Nephron (organoid): ENCODE measurements around the gene USP13.

Source experiments
- H3K27ac Mint-ChIP-seq, 3 experiments: 2 replicates each; pipeline ENCODE4 v1.8.0; 2020; ENCODE audit warnings: mixed read lengths in 3 of 3, mild to moderate bottlenecking in 2 of 3, moderate library complexity in 1 of 3
- H3K27me3 Mint-ChIP-seq: 2 replicates; pipeline ENCODE4 v1.8.0; 2021; ENCODE audit warnings: low read depth, mild to moderate bottlenecking, moderate library complexity, mixed read lengths
- H3K36me3 Mint-ChIP-seq: 2 replicates; pipeline ENCODE4 v1.8.0; 2020; ENCODE audit warnings: low read depth, mixed read lengths
- H3K4me1 Mint-ChIP-seq: 2 replicates; pipeline ENCODE4 v1.8.0; 2020; ENCODE audit warnings: mixed read lengths
- H3K4me3 Mint-ChIP-seq, 3 experiments: 2 replicates each; pipeline ENCODE4 v1.8.0; 2020; ENCODE audit warnings: mild to moderate bottlenecking in 3 of 3, mixed read lengths in 3 of 3, moderate library complexity in 2 of 3
- H3K9me3 Mint-ChIP-seq: 2 replicates; pipeline ENCODE4 v1.8.0; 2020; ENCODE audit warnings: mixed read lengths
- TF ChIP-seq, protein P1 (sequence below), 3 experiments: fragments of 200-600 bp; sonication (generic); IDR thresholded peaks; one replicate each; pipeline ENCODE4 v1.5.0; 2021; ENCODE audit warnings: antibody characterized with exemption in 3 of 3; ENCODE audit not compliant: unreplicated experiment in 3 of 3

USP13 gene, protein sequence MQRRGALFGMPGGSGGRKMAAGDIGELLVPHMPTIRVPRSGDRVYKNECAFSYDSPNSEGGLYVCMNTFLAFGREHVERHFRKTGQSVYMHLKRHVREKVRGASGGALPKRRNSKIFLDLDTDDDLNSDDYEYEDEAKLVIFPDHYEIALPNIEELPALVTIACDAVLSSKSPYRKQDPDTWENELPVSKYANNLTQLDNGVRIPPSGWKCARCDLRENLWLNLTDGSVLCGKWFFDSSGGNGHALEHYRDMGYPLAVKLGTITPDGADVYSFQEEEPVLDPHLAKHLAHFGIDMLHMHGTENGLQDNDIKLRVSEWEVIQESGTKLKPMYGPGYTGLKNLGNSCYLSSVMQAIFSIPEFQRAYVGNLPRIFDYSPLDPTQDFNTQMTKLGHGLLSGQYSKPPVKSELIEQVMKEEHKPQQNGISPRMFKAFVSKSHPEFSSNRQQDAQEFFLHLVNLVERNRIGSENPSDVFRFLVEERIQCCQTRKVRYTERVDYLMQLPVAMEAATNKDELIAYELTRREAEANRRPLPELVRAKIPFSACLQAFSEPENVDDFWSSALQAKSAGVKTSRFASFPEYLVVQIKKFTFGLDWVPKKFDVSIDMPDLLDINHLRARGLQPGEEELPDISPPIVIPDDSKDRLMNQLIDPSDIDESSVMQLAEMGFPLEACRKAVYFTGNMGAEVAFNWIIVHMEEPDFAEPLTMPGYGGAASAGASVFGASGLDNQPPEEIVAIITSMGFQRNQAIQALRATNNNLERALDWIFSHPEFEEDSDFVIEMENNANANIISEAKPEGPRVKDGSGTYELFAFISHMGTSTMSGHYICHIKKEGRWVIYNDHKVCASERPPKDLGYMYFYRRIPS

DNA sequence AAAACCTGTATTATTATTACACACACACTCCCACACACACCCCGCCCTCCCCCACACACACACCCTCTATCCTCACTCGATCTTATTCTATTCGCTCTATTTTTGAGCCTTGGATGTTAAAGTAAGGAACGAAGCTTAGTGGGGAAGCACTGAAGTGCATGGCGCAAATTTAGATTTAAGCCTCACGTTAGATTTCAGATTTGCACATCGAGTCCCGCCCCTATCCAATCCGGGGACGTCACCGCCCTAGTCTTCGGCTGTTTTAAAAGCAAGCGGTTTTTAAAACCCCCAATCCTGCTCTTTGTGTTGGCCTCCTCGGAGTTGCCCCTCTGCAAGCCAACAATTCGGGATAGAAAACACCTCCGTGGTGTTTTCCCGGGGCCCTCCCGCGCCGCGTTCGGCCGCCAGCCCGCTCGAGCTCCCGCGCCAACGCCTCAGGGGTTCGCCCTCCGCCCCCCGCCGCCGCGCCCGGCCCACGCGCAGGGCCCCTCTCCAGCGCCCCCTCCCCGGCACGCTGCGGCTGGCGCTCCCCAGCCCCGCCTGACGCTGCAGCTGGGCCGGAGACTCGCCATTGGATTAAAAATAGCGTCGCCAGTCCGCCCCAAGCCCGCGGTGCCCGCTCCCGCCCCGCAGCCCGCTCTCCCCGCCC lies at the start of gene USP13:
Gene USP13, plus strand, starts transcription at position 594 of the 649 bp plus-strand sequence. CDS start 186 bp downstream, outside the sequence.
- Mint-ChIP-seq H3K4me1 (peaks cover 35% of the 10 kb centered on the region), H3K36me3 (peaks cover 9% of the 10 kb centered on the region), H3K9me3 (no peaks in the 10 kb centered on the region), H3K27ac (peak within 1 kb of the TSS; percentile 92 to 97 (median 96)), H3K4me3 (peak within 1 kb of the TSS; percentile 92 to 98 (median 98)), H3K27me3 (peaks cover 4% of the 10 kb centered on the region)
- TF ChIP-seq, protein P1, sequence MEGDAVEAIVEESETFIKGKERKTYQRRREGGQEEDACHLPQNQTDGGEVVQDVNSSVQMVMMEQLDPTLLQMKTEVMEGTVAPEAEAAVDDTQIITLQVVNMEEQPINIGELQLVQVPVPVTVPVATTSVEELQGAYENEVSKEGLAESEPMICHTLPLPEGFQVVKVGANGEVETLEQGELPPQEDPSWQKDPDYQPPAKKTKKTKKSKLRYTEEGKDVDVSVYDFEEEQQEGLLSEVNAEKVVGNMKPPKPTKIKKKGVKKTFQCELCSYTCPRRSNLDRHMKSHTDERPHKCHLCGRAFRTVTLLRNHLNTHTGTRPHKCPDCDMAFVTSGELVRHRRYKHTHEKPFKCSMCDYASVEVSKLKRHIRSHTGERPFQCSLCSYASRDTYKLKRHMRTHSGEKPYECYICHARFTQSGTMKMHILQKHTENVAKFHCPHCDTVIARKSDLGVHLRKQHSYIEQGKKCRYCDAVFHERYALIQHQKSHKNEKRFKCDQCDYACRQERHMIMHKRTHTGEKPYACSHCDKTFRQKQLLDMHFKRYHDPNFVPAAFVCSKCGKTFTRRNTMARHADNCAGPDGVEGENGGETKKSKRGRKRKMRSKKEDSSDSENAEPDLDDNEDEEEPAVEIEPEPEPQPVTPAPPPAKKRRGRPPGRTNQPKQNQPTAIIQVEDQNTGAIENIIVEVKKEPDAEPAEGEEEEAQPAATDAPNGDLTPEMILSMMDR (IDR thresholded peaks at IDR 0.05; ENCODE audit: unreplicated experiment in 3 of 3): no peak

DNA sequence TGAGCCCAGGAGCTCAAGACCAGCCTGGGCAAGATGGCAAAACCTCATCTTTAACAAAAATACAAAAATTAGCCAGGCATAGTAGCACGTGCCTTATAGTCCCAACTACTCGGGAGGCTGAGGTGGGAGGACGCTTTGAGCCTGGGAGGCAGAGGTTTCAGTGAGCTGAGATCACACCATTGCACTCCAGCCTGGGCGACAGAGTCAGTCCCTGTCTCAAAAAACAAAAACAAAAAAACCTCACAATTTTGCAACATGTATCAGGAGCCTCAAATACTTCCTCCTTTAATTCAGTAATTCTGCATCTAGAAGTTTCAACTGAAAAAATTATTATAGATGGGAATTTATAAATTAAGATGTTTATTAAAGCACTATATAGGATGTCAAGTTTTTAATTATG lies 49.5 kb upstream of the USP13 start:
- TF ChIP-seq, protein P1 (IDR thresholded peaks at IDR 0.05; ENCODE audit: unreplicated experiment in 3 of 3): no peak
- Mint-ChIP-seq H3K9me3 (no peaks in the 10 kb centered on the region), H3K36me3 (peaks cover 32% of the 10 kb centered on the region), H3K4me1 (peaks cover 24% of the 10 kb centered on the region), H3K4me3 (peak overlapping the region; percentile 98 to 99 (median 98)), H3K27ac (peak overlapping the region in 1 of 3 experiments; percentile 46), H3K27me3 (no peaks in the 10 kb centered on the region)

DNA sequence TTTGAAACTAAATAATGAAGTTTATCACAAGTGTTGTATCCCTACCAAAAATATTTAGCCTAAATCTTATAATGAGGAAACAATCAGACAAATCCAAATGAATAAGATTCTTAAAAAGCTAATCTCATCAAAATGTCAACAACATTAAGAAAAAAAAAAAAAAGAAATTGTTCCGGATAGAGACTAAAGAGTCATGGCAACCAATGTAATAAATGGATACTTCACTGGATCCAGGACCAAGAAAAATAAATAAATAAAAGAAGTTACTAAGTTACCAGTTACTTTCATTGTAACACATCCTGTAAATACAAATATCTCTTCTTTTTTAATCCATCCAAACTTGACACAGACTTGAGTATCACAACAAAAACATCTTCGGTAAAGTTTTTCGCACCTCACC lies 49.0 kb upstream of the USP13 start:
- peaks cover 28% of the 10 kb centered on the region for H3K36me3 Mint-ChIP-seq
- peak overlapping the region; percentile 98 to 99 (median 98) for H3K4me3 Mint-ChIP-seq
- TF ChIP-seq, protein P1 (IDR thresholded peaks at IDR 0.05; ENCODE audit: unreplicated experiment in 3 of 3): no peak
- no peaks in the 10 kb centered on the region for H3K27me3 Mint-ChIP-seq
- H3K4me1 Mint-ChIP-seq: peaks cover 24% of the 10 kb centered on the region
- peak overlapping the region; percentile 86 to 97 (median 95) for H3K27ac Mint-ChIP-seq
- no peaks in the 10 kb centered on the region for H3K9me3 Mint-ChIP-seq

DNA sequence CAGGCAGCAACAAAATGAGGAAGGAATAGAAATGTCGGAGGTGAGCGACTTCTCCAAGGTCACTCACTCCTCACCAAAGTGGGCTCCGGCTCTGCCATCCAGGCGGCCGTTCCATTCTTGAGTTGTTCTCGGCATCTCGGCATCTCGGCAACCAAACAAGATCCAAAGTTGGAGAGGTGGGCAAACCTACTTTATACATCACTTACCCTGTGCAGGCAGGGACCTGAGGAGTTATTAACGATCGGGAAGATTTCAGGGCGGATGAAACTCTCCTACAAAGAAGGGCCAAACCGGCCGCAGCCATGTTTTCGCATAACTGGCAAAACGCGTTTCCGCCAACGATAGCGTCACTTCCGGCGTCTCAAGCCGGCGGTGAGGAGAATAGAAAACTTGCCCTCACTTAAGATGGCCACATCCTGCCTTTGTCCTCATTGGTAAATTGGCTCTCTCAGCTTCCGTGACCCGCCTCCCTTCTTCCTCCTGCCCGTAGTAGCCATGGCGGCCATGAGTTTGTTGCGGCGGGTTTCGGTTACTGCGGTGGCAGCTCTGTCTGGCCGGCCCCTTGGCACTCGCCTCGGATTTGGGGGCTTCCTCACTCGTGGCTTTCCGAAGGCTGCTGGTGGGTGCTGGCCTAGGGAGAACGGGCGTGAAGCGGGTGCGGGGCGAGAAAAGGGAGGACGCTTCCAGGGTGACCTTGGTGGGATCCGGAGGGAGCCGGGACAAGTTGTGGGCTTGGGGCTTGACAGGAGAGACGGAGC lies 48.3 kb upstream of the USP13 start, which contains the start of the genes MRPL47 and NDUFB5:
Gene MRPL47, minus strand, starts transcription at position 318 of the 758 bp plus-strand sequence. Its CDS starts 14 bp downstream, at position 304.
Gene NDUFB5, plus strand, starts transcription at position 474 of the 758 bp plus-strand sequence. Its CDS starts 22 bp downstream, at position 496.
- H3K4me3 Mint-ChIP-seq: peak within 1 kb of the TSS; percentile 98 to 99 (median 98)
- H3K27me3 Mint-ChIP-seq: no peaks in the 10 kb centered on the region
- H3K4me1 Mint-ChIP-seq: peaks cover 24% of the 10 kb centered on the region
- H3K36me3 Mint-ChIP-seq: peaks cover 27% of the 10 kb centered on the region
- TF ChIP-seq, protein P1 (IDR thresholded peaks at IDR 0.05; ENCODE audit: unreplicated experiment in 3 of 3): no peak
- H3K27ac Mint-ChIP-seq: peak within 1 kb of the TSS; percentile 86 to 97 (median 95)
- H3K9me3 Mint-ChIP-seq: no peaks in the 10 kb centered on the region

DNA sequence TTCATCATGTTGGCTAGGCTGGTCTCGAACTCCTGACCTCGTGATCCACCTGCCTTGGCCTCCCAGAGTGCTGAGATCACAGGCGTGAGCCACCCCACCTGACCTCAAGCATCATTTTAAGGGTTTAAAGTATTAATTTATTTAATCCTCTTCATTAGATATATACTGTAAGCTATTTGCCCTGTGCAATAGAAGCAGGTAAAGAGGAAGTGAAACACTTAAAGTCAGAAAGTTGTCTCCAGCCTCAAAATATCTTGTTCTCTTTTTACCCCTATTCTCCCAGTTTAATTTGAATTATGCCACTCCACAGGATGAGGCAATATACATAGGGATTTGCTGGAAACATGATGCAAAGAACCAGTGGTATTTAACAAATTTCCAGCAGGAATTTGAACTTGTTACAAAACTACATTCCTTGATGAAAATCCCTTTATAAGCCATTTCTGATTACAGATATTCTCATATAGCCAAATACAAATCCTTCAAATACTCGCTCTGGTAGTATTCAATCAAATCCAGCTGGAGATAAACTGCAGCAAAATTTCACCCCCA lies 46.2 kb upstream of the USP13 start:
- peaks cover 24% of the 10 kb centered on the region for H3K4me1 Mint-ChIP-seq
- H3K36me3 Mint-ChIP-seq: peaks cover 16% of the 10 kb centered on the region
- H3K27me3 Mint-ChIP-seq: no peaks in the 10 kb centered on the region
- H3K4me3 Mint-ChIP-seq: peak overlapping the region; percentile 65 to 84 (median 82)
- H3K27ac Mint-ChIP-seq: peak overlapping the region in 1 of 3 experiments; percentile 46
- TF ChIP-seq, protein P1 (IDR thresholded peaks at IDR 0.05; ENCODE audit: unreplicated experiment in 3 of 3): no peak
- no peaks in the 10 kb centered on the region for H3K9me3 Mint-ChIP-seq
